ENCODE data around the gene SFI1.
"Not testable (repeated sequence)": the region's sequence is repeated elsewhere in the genome, so short reads cannot be mapped to it uniquely, and the experiment has no call there.

SFI1 gene

GRCh38 chr22:31590161-31590560 is 93.8 kb downstream of the SFI1 start:
- not testable (repeated sequence) for DNase-seq

- DNase-seq = no peak
Measured at GRCh38 chr22:31595271-31595670, 98.9 kb downstream of the SFI1 start.

GRCh38 chr22:31602259-31602952 is 106.1 kb downstream of the SFI1 start:
- no peak for DNase-seq

GRCh38 chr22:31603081-31603525 is 106.8 kb downstream of the SFI1 start:
- no peak for DNase-seq

- no peak for DNase-seq
Measured at GRCh38 chr22:31603574-31603973, 107.2 kb downstream of the SFI1 start.

- no peak for DNase-seq
Measured at GRCh38 chr22:31604137-31604705, 107.9 kb downstream of the SFI1 start.

GRCh38 chr22:31604746-31605705 is 108.7 kb downstream of the SFI1 start:
- DNase-seq = no peak

GRCh38 chr22:31605851-31606585 is 109.7 kb downstream of the SFI1 start:
- no peak for DNase-seq

GRCh38 chr22:31607696-31608095 is 111.4 kb downstream of the SFI1 start:
- DNase-seq = no peak

GRCh38 chr22:31609716-31610115 is 113.4 kb downstream of the SFI1 start:
- no peak for DNase-seq

- no peak for DNase-seq
Measured at GRCh38 chr22:31610611-31611010, 114.3 kb downstream of the SFI1 start.

GRCh38 chr22:31611061-31611760 is 114.9 kb downstream of the SFI1 start:
- no peak for DNase-seq

GRCh38 chr22:31612891-31613285 is 116.6 kb downstream of the SFI1 start:
- no peak for DNase-seq

GRCh38 chr22:31613286-31613903 is 117.1 kb downstream of the SFI1 start:
- no peak for DNase-seq

GRCh38 chr22:31613904-31614296 is 117.6 kb downstream of the SFI1 start:
- DNase-seq = no peak

- DNase-seq = no peak
Measured at GRCh38 chr22:31614781-31615490, 118.6 kb downstream of the SFI1 start.

GRCh38 chr22:31615491-31615860 is 119.1 kb downstream of the SFI1 start:
- DNase-seq = no peak

- DNase-seq = no peak
Measured at GRCh38 chr22:31615940-31616314, 119.6 kb downstream of the SFI1 start.

GRCh38 chr22:31616315-31616980 is 120.1 kb downstream of the SFI1 start:
- DNase-seq = peak; percentile 30

GRCh38 chr22:31618057-31618456 is 121.7 kb downstream of the SFI1 start:
- no peak for DNase-seq

All from stimulated activated naive CD4-positive, alpha-beta T cell treated with Interleukin-2 at 50 U/mL for 16 hours (primary cell).